Inferior parietal cortex (tissue), 1 donor: ENCODE results near the gene SNX4.
"Not testable (repeated sequence)": the region's sequence is repeated elsewhere in the genome, so short reads cannot be mapped to it uniquely, and the experiment has no call there.

ENCODE experiments used
- DNase-seq: peaks from one replicate; pipeline ENCODE4 v3.0.0-alpha.2; 2016; ENCODE audit errors: extremely low spot score

Gene SNX4

GRCh38 chr3:125462722-125463299 is 57.2 kb downstream of the SNX4 start:
- no peak for DNase-seq

GRCh38 chr3:125461896-125462295 is 58.1 kb downstream of the SNX4 start:
- DNase-seq, result no peak

GRCh38 chr3:125460233-125460632 is 59.8 kb downstream of the SNX4 start:
- no peak for DNase-seq

- no peak for DNase-seq
Observed at GRCh38 chr3:125443923-125444322, 76.1 kb downstream of the SNX4 start.

GRCh38 chr3:125442506-125442905 is 77.5 kb downstream of the SNX4 start:
- no peak for DNase-seq

GRCh38 chr3:125440970-125441369 is 79.0 kb downstream of the SNX4 start:
- no peak for DNase-seq

- no peak for DNase-seq
Observed at GRCh38 chr3:125440559-125440955, 79.4 kb downstream of the SNX4 start.

GRCh38 chr3:125437631-125438435 is 82.2 kb downstream of the SNX4 start:
- peak; percentile 88 for DNase-seq

- DNase-seq, result no peak
Observed at GRCh38 chr3:125436921-125437320, 83.1 kb downstream of the SNX4 start.

GRCh38 chr3:125435231-125435630 is 84.8 kb downstream of the SNX4 start:
- no peak for DNase-seq

GRCh38 chr3:125434582-125435011 is 85.4 kb downstream of the SNX4 start:
- no peak for DNase-seq

- no peak for DNase-seq
Observed at GRCh38 chr3:125433611-125434041, 86.4 kb downstream of the SNX4 start.

- DNase-seq, result no peak
Observed at GRCh38 chr3:125433091-125433534, 86.9 kb downstream of the SNX4 start.

GRCh38 chr3:125431912-125432790 is 87.9 kb downstream of the SNX4 start:
- DNase-seq, result no peak

GRCh38 chr3:125431391-125431790 is 88.6 kb downstream of the SNX4 start:
- no peak for DNase-seq

- DNase-seq, result no peak
Observed at GRCh38 chr3:125428216-125428830, 91.7 kb downstream of the SNX4 start.

- no peak for DNase-seq
Observed at GRCh38 chr3:125418306-125418705, 101.7 kb downstream of the SNX4 start.

- DNase-seq, result no peak
Observed at GRCh38 chr3:125416235-125416634, 103.8 kb downstream of the SNX4 start.

- no peak for DNase-seq
Observed at GRCh38 chr3:125414669-125415068, 105.3 kb downstream of the SNX4 start.

GRCh38 chr3:125410922-125411321 is 109.1 kb downstream of the SNX4 start:
- DNase-seq, result no peak

GRCh38 chr3:125406070-125406469 is 113.9 kb downstream of the SNX4 start:
- DNase-seq, result no peak

GRCh38 chr3:125405515-125405914 is 114.5 kb downstream of the SNX4 start:
- DNase-seq, result not testable (repeated sequence)
